Thymus (tissue), 14 donors: ENCODE data around the gene IRX5. TPM values are rescaled to one million over a fixed set of nuclear protein-coding genes. Genes with fewer than 3 reads are reported as not detected.
A peak's percentile ranks its signal among the peaks of the same experiment; 100 is the strongest.

Experiments
- DNase-seq, 9 donors: peaks; one replicate each; pipeline ENCODE4 v3.0.0-alpha.2; 2013; ENCODE audit warnings: low spot score in 9 of 9, low read depth in 6 of 9, missing footprints in 1 of 9
- H3K27ac ChIP-seq, 2 donors: one replicate each; pipeline ENCODE4 v1.5.1; 2013; ENCODE audit warnings: control low read depth in 1 of 2, low read depth in 1 of 2, low read length in 1 of 2, mild to moderate bottlenecking in 1 of 2, moderate library complexity in 1 of 2
- H3K27me3 ChIP-seq, 2 donors: one replicate each; pipeline ENCODE4 v1.5.1; 2013; ENCODE audit warnings: low read length in 1 of 2; ENCODE audit not compliant: control insufficient read depth in 2 of 2, insufficient read depth in 1 of 2
- H3K36me3 ChIP-seq, 2 donors: one replicate each; pipeline ENCODE4 v1.5.1; 2013; ENCODE audit warnings: low read length in 1 of 2, mild to moderate bottlenecking in 1 of 2, moderate library complexity in 1 of 2; ENCODE audit not compliant: control insufficient read depth in 2 of 2, insufficient read depth in 2 of 2
- H3K4me1 ChIP-seq, 2 donors: one replicate each; pipeline ENCODE4 v1.5.1; 2013; ENCODE audit warnings: low read length in 2 of 2; ENCODE audit not compliant: control insufficient read depth in 2 of 2, insufficient read depth in 2 of 2
- H3K4me3 ChIP-seq, 2 donors: one replicate each; pipeline ENCODE4 v1.5.1; 2013; ENCODE audit warnings: low read length in 2 of 2, control low read depth in 1 of 2, mild to moderate bottlenecking in 1 of 2
- H3K9me3 ChIP-seq, 2 donors: one replicate each; pipeline ENCODE4 v1.5.1; 2013; ENCODE audit warnings: low read length in 1 of 2, mild to moderate bottlenecking in 1 of 2; ENCODE audit not compliant: control insufficient read depth in 2 of 2, insufficient read depth in 1 of 2
- WGBS: extraction: QIAGEN DNeasy Blood & Tissue Kit; methylation state at CpG from one replicate; pipeline ENCODE4 v1.1.7; 2013; 5-methylcytosine and 5-hydroxymethylcytosine counted together
- long read RNA-seq, 10 donors: transcript quantifications; one replicate each; lab custom pipeline, GENCODE V29; 2026
- polyA plus RNA-seq: library from polyadenylated mRNA; stranded (reverse); fragments of 200-250 nt; gene quantifications from one replicate; pipeline ENCODE4 v1.2.3, GENCODE V29; 2013
- total RNA-seq: library from RNA; stranded (reverse); fragments of 120-200 nt; gene quantifications from one replicate; pipeline ENCODE4 v1.2.4, GENCODE V29; 2013
- donor health status: healthy.

IRX5 gene
- total RNA-seq (0.61 TPM), polyA plus RNA-seq (0.87 TPM)
- long read RNA-seq, donor 1 = 0 reads
- long read RNA-seq, donor 2 = 0 reads
- long read RNA-seq, donor 3 = 0 reads
- long read RNA-seq, donor 4 = 0 reads
- long read RNA-seq, donor 5 = 0 reads
- long read RNA-seq, donor 6 = 0 reads
- long read RNA-seq, donor 7 = 0 reads
- long read RNA-seq, donor 8 = 0 reads
- long read RNA-seq, donor 9, partial matches to known transcripts = 0 of 1 reads
- long read RNA-seq, donor 9, other reads (novel, unspliced or antisense) = 0 of 1 reads
- long read RNA-seq, donor 10, partial matches to known transcripts = 0 of 2 reads
- long read RNA-seq, donor 10, other reads (novel, unspliced or antisense) = 0 of 2 reads

- peak within 1 kb of the TSS in 1 of 2 donors; percentile 77 for H3K27ac ChIP-seq
- peak within 1 kb of the TSS; percentile 55 to 58 for H3K4me3 ChIP-seq
- peaks cover 43 to 72% of the 10 kb centered on the region in 2 donors for H3K27me3 ChIP-seq
- H3K4me1 ChIP-seq = peaks cover 26 to 32% of the 10 kb centered on the region in 2 donors
- H3K9me3 ChIP-seq = peaks cover 1 to 2% of the 10 kb centered on the region in 2 donors
- under 1% methylated on average over 71 of the region's 71 CpGs for WGBS
- H3K36me3 ChIP-seq = no peaks in the 10 kb centered on the region
- DNase-seq = peak in 6 of 9 donors; percentile 75 to 92 (median 82)
Measured at GRCh38 chr16:54930005-54930868, at the start of gene IRX5. IRX5 (plus strand) TSS chr16:54930865; CDS start chr16:54931199, 334 bp downstream.

DNA sequence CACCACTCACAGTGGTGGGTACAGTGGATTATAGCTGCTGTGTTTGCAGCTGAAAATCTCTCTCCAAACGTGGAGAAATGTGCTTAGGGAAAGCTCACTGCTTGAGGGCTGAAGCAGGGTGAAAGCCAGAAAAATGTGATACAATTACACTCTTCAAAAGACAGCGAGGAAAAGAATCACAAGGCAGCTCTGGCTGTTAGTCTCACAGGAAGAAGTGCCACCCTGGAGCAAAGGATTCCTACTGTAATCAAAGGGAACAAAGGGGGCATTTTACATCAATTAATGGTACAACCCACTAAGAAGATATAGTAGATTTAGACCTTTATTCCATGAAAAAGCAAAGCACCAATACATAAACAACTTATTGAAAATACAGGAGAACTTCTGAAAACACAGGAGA lies 48.1 kb upstream of the IRX5 start:
- no peaks in the 10 kb centered on the region for H3K36me3 ChIP-seq
- H3K27ac ChIP-seq = no peak overlapping the region
- DNase-seq = no peak
- no peak overlapping the region for H3K4me3 ChIP-seq
- H3K4me1 ChIP-seq = no peaks in the 10 kb centered on the region
- WGBS = 62% methylated on average over 2 of the region's 2 CpGs
- H3K27me3 ChIP-seq = no peaks in the 10 kb centered on the region
- H3K9me3 ChIP-seq = no peaks in the 10 kb centered on the region

- no peaks in the 10 kb centered on the region for H3K4me1 ChIP-seq
- DNase-seq = no peak
- no peaks in the 10 kb centered on the region for H3K36me3 ChIP-seq
- no peak overlapping the region for H3K27ac ChIP-seq
- no peak overlapping the region for H3K4me3 ChIP-seq
- 91% methylated on average over 1 of the region's 1 CpG for WGBS
- no peaks in the 10 kb centered on the region for H3K9me3 ChIP-seq
- H3K27me3 ChIP-seq = no peaks in the 10 kb centered on the region
Measured at GRCh38 chr16:54883358-54883757, 47.3 kb upstream of the IRX5 start.

GRCh38 chr16:54886078-54886477 lies 44.6 kb upstream of the IRX5 start:
- DNase-seq = no peak
- no peaks in the 10 kb centered on the region for H3K9me3 ChIP-seq
- no peak overlapping the region for H3K4me3 ChIP-seq
- no peaks in the 10 kb centered on the region for H3K27me3 ChIP-seq
- 87% methylated on average over 2 of the region's 2 CpGs for WGBS
- no peak overlapping the region for H3K27ac ChIP-seq
- H3K36me3 ChIP-seq = no peaks in the 10 kb centered on the region
- no peaks in the 10 kb centered on the region for H3K4me1 ChIP-seq

- Histone ChIP-seq H3K4me3 (no peak overlapping the region), H3K27me3 (no peaks in the 10 kb centered on the region), H3K36me3 (no peaks in the 10 kb centered on the region), H3K27ac (no peak overlapping the region), H3K4me1 (no peaks in the 10 kb centered on the region), H3K9me3 (no peaks in the 10 kb centered on the region)
- DNase-seq = no peak
- WGBS = 93% methylated on average over 4 of the region's 4 CpGs
Measured at GRCh38 chr16:54890381-54890780, 40.3 kb upstream of the IRX5 start.

DNA sequence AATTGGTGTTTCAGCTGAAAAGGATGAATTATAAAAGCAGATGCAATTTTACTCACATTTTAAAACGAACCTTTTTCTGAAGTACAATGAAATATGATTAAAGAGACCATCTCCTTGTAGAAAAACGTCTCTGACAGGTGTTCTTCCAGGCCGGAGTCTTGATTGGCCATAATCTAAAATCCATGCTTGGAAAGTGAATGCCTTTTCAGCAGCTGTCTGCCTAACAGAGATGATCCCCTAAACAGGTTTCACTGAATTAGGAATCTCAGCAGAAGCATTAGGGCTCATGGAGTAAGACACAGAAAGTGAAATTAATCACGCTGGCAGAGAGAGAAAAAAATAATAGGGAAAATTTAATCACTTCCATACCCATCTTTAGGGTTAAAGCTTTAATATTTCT lies 39.3 kb upstream of the IRX5 start:
- Histone ChIP-seq H3K27me3 (no peaks in the 10 kb centered on the region), H3K4me3 (no peak overlapping the region), H3K27ac (no peak overlapping the region), H3K9me3 (no peaks in the 10 kb centered on the region), H3K4me1 (no peaks in the 10 kb centered on the region), H3K36me3 (no peaks in the 10 kb centered on the region)
- WGBS = 82% methylated on average over 4 of the region's 4 CpGs
- no peak for DNase-seq

DNA sequence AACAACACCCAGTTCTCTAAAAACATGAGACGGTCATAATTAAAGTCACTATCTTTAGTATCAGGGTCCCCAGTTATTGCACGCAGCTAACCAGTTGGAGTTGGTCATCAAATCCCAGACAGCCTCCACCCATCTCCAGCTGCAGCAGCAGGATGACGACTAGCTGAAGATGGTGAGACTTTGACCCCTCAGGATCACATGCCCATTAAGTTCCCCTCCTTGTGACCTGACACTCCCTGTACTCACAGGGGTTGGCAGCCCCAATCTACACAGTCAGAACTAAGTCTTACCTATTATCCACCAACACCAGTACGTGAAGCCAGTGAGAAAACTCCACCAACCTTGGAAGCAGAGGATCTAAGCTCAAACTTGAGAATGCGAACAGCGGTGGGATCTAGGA lies 37.7 kb upstream of the IRX5 start:
- Histone ChIP-seq H3K27me3 (no peaks in the 10 kb centered on the region), H3K4me3 (no peak overlapping the region), H3K27ac (no peak overlapping the region), H3K9me3 (no peaks in the 10 kb centered on the region), H3K36me3 (no peaks in the 10 kb centered on the region), H3K4me1 (no peaks in the 10 kb centered on the region)
- WGBS = 91% methylated on average over 6 of the region's 6 CpGs
- no peak for DNase-seq

DNA sequence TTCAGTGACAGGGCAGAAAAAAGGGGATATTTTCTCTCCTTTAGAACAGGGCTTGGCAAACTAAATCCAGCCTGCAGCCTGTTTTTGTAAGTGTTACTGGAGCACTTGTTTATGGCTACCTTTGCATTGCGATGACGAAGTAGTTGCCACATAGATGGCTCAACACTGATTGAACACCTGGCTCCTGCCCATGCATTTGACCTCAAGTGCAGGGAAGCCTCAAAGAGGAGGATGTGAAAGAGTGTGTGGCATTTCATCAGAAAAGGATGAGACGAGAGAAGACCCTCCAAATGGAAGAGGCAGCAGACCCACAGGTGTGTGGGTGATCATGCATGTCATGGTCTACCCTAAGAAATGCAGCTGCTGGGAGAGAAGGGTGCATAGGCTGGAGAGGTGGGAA lies 32.7 kb upstream of the IRX5 start:
- H3K4me3 ChIP-seq = no peak overlapping the region
- no peaks in the 10 kb centered on the region for H3K27me3 ChIP-seq
- 89% methylated on average over 3 of the region's 3 CpGs for WGBS
- H3K27ac ChIP-seq = no peak overlapping the region
- DNase-seq = no peak
- no peaks in the 10 kb centered on the region for H3K9me3 ChIP-seq
- no peaks in the 10 kb centered on the region for H3K4me1 ChIP-seq
- no peaks in the 10 kb centered on the region for H3K36me3 ChIP-seq

- Histone ChIP-seq H3K27ac (no peak overlapping the region), H3K4me1 (no peaks in the 10 kb centered on the region), H3K36me3 (no peaks in the 10 kb centered on the region), H3K4me3 (no peak overlapping the region), H3K27me3 (no peaks in the 10 kb centered on the region), H3K9me3 (no peaks in the 10 kb centered on the region)
- DNase-seq = no peak
- WGBS = 98% methylated on average over 7 of the region's 7 CpGs
Measured at GRCh38 chr16:54901606-54902005, 29.1 kb upstream of the IRX5 start.
